Heart left ventricle (tissue), 16 donors: ENCODE data around the gene SH3RF3. TPM values are rescaled to one million over a fixed set of nuclear protein-coding genes. Genes with fewer than 3 reads are reported as not detected.
A peak's percentile ranks its signal among the peaks of the same experiment; 100 is the strongest.

Experiments
- ATAC-seq, 4 donors: fragments of 200-7000 bp; cut with Tn5 transposase; one replicate each; pipeline ENCODE4 v1.9.1; 2020 to 2022; ENCODE audit warnings: moderate library complexity in 4 of 4, mild to moderate bottlenecking in 3 of 4, moderate number of reproducible peaks in 1 of 4
- DNase-seq, 5 donors: peaks; one replicate each; pipeline ENCODE4 v3.0.0-alpha.2; 2020
- H3K27ac ChIP-seq, 12 donors: fragments of 200-600 bp; sonication (generic) in 4 of 12; one replicate each; pipeline versions ENCODE4 v1.5.0 to v1.8.0; 2016 to 2022; ENCODE audit warnings: mild to moderate bottlenecking in 2 of 12
- H3K27me3 ChIP-seq, 9 donors: fragments of 200-600 bp; sonication (generic) in 2 of 9; one replicate each; pipeline versions ENCODE4 v1.5.1 to v1.8.0; 2016 to 2022; ENCODE audit warnings: mild to moderate bottlenecking in 3 of 9
- H3K36me3 ChIP-seq, 9 donors: fragments of 200-600 bp; sonication (generic) in 2 of 9; one replicate each; pipeline versions ENCODE4 v1.5.0 to v1.8.0; 2018 to 2022; ENCODE audit warnings: mild to moderate bottlenecking in 2 of 9
- H3K4me1 ChIP-seq, 12 donors: fragments of 200-600 bp; sonication (generic) in 4 of 12; one replicate each; pipeline versions ENCODE4 v1.5.0 to v1.8.0; 2016 to 2022; ENCODE audit warnings: mild to moderate bottlenecking in 3 of 12
- H3K4me3 ChIP-seq, 12 donors: fragments of 200-600 bp; sonication (generic) in 4 of 12; one replicate each; pipeline versions ENCODE4 v1.5.0 to v1.8.0; 2017 to 2022; ENCODE audit warnings: mild to moderate bottlenecking in 9 of 12, moderate library complexity in 4 of 12
- H3K9me3 ChIP-seq, 12 donors: fragments of 200-600 bp; sonication (generic) in 4 of 12; one replicate each; pipeline versions ENCODE4 v1.5.0 to v1.8.0; 2016 to 2022; ENCODE audit warnings: mild to moderate bottlenecking in 1 of 12
- CTCF ChIP-seq, 12 donors: fragments of 200-600 bp; sonication (generic) in 4 of 12; IDR thresholded peaks; one replicate each; pipeline versions ENCODE4 v1.5.0 to v1.8.0; 2018 to 2022; ENCODE audit warnings: antibody characterized with exemption in 12 of 12, mild to moderate bottlenecking in 5 of 12
- POLR2A ChIP-seq, 2 donors: fragments of 450-650 bp; IDR thresholded peaks; one replicate each; pipeline ENCODE4 v1.6.1; 2017; ENCODE audit warnings: antibody characterized with exemption in 2 of 2, mild to moderate bottlenecking in 2 of 2, moderate library complexity in 2 of 2
- WGBS, 4 donors: extraction: QIAGEN DNeasy Blood & Tissue Kit in 2 of 4; methylation state at CpG; one replicate each; pipeline versions ENCODE4 v1.1.5 to v1.1.7; 2013 to 2018; 5-methylcytosine and 5-hydroxymethylcytosine counted together
- intact Hi-C, 10 donors: fragments of 100-400 bp; cut with DNase I; formaldehyde crosslinking; loops; one replicate each; pipeline versions ENCODE4 v1.11.1 to v1.14.2; 2022
- polyA plus RNA-seq, 2 donors: library from polyadenylated mRNA; stranded (reverse); fragments of 200-250 nt; gene quantifications; one replicate each; pipeline ENCODE4 v1.2.3, GENCODE V29; 2013
- total RNA-seq, 9 donors: library from RNA; depleted of rRNA in 2 of 9; stranded (reverse); fragments of >200 nt in 2 of 9; fragmentation: NEBNext Ultra II Directional in 3 of 9; extraction: Animal tissue kit (Norgen Biotek cat#: 25700) in 3 of 9; gene quantifications; one replicate each; pipeline versions ENCODE4 v1.1.0 to v1.2.4, GENCODE V29; 2016 to 2023
- donor health status: ischemic (EF 13 %, LVEDD 7.1; RV severe dilation, severe dysfunction).
- donor health status: healthy with polysubstance abuse.
- donor health status: DM: no; HTN: yes; CAD: no.
- donor health status: DM: no; HTN: no; CAD: no.
- donor health status: ischemic (EF 25% LVEDD 6.9; RV normal size, moderate dysfunction).
- donor health status: ischemic (EF 25% LVEDD 5.7; RV mildly dilated, moderate dysfunction).
- donor health status: healthy.
- donor health status: DM: yes; HTN: yes; CAD: no.
- donor health status: ischemic (EF 35%, LVEDD 5.7; RV mildly dilated, moderate dysfunction).
- donor health status: nonischemic (EF 11% LVEDD 7.7; RV severe dilation, severe dysfunction).
- donor health status: DM: yes; HTN: yes; CAD: no.
- donor health status: PGD.
- donor health status: ischemic (EF 29% LVEDD 5.4; RV normal size, mild dysfunction).
- donor health status: nonischemic (EF 23%, LVEDD 6.1; RV moderate dilation, normal function).

Gene SH3RF3
- total and polyA plus RNA-seq, 11 donors: 5.2 to 15.7 (median 7.9) TPM

GRCh38 chr2:109435901-109436598 lies 307.0 kb downstream of the SH3RF3 start:
- intact Hi-C loops: loop anchor here in 2 of 10 donors (5.0 to 10.0 kb wide), 2 partner anchors 49 to 309 kb away; partner anchors contain the start of gene SH3RF3 (in 1 of the 2)
- Histone ChIP-seq H3K27ac (peak overlapping the region; percentile 57 to 90 (median 72)), H3K36me3 (peaks cover 0 to 8% (median 0%) of the 10 kb centered on the region in 9 donors), H3K27me3 (no peaks in the 10 kb centered on the region), H3K4me3 (no peak overlapping the region), H3K9me3 (peaks cover 0 to 5% (median 0%) of the 10 kb centered on the region in 12 donors), H3K4me1 (peaks cover 5 to 42% (median 27%) of the 10 kb centered on the region in 12 donors)
- ATAC-seq: peak; percentile 77 to 88 (median 86)
- no peak for TF ChIP-seq POLR2A (IDR thresholded peaks at IDR 0.05)
- DNase-seq: peak; percentile 38 to 93 (median 69)
- WGBS, 4 donors: 42 to 59% (median 52%) methylated on average over 11 to 13 of the region's 13 CpGs

- peaks cover 5 to 42% (median 27%) of the 10 kb centered on the region in 12 donors for H3K4me1 ChIP-seq
- intact Hi-C loops: loop anchor here in 2 of 10 donors (5.0 to 10.0 kb wide), 2 partner anchors 48 to 309 kb away; partner anchors contain the start of gene SH3RF3 (in 1 of the 2)
These were observed 307.7 kb downstream of the SH3RF3 start for GRCh38 chr2:109436610-109437225.

GRCh38 chr2:109437325-109438090 lies 308.5 kb downstream of the SH3RF3 start:
- no peak overlapping the region for H3K4me3 ChIP-seq
- H3K27me3 ChIP-seq: no peaks in the 10 kb centered on the region
- no peak for ATAC-seq
- intact Hi-C loops: loop anchor here in 2 of 10 donors (5.0 to 10.0 kb wide), 2 partner anchors 47 to 310 kb away; partner anchors contain the start of gene SH3RF3 (in 1 of the 2)
- TF ChIP-seq POLR2A (IDR thresholded peaks at IDR 0.05) (no peak), CTCF (IDR thresholded peaks at IDR 0.05) (no peak)
- DNase-seq: peak in 1 of 5 donors; percentile 29
- peaks cover 0 to 19% (median 5%) of the 10 kb centered on the region in 12 donors for H3K9me3 ChIP-seq
- peaks cover 5 to 42% (median 27%) of the 10 kb centered on the region in 12 donors for H3K4me1 ChIP-seq
- 92 to 95% (median 94%) methylated on average over 15 of the region's 15 CpGs for WGBS, 4 donors
- peaks cover 0 to 8% (median 0%) of the 10 kb centered on the region in 9 donors for H3K36me3 ChIP-seq
- peak overlapping the region in 9 of 12 donors; percentile 60 to 90 (median 75) for H3K27ac ChIP-seq

More at GRCh38 chr2:109436610-109437225, 307.7 kb downstream of the SH3RF3 start:
- TF ChIP-seq POLR2A (IDR thresholded peaks at IDR 0.05) (no peak), CTCF (IDR thresholded peaks at IDR 0.05) (no peak)
- 75 to 86% (median 80%) methylated on average over 10 to 15 of the region's 15 CpGs for WGBS, 4 donors
- peak in 1 of 5 donors; percentile 55 for DNase-seq
- Histone ChIP-seq H3K27me3 (no peaks in the 10 kb centered on the region), H3K9me3 (peaks cover 0 to 11% (median 2%) of the 10 kb centered on the region in 12 donors), H3K4me3 (no peak overlapping the region), H3K27ac (peak overlapping the region; percentile 57 to 90 (median 72)), H3K36me3 (peaks cover 0 to 8% (median 0%) of the 10 kb centered on the region in 9 donors)
- ATAC-seq: peak in 3 of 4 donors; percentile 1 to 29 (median 2)

GRCh38 chr2:109438146-109438545 lies 309.1 kb downstream of the SH3RF3 start:
- intact Hi-C loops: loop anchor here in 2 of 10 donors (5.0 to 10.0 kb wide), 2 partner anchors 47 to 311 kb away; partner anchors contain the start of gene SH3RF3 (in 1 of the 2)
- no peak for ATAC-seq
- Histone ChIP-seq H3K27ac (peak overlapping the region in 10 of 12 donors; percentile 17 to 79 (median 42)), H3K27me3 (no peaks in the 10 kb centered on the region), H3K36me3 (peaks cover 0 to 8% (median 0%) of the 10 kb centered on the region in 9 donors), H3K9me3 (peaks cover 0 to 26% (median 11%) of the 10 kb centered on the region in 12 donors), H3K4me3 (no peak overlapping the region), H3K4me1 (peaks cover 5 to 42% (median 27%) of the 10 kb centered on the region in 12 donors)
- peak in 1 of 5 donors; percentile 23 for DNase-seq
- TF ChIP-seq POLR2A (IDR thresholded peaks at IDR 0.05) (no peak), CTCF (IDR thresholded peaks at IDR 0.05) (no peak)
- WGBS, 4 donors: 71 to 100% (median 97%) methylated on average over 1 of the region's 1 CpG
